Parathyroid adenoma (tissue), 2 donors: ENCODE results near the gene TAPBPL.
A peak's percentile ranks its signal among the peaks of the same experiment; 100 is the strongest.
"Not testable (repeated sequence)": the region's sequence is repeated elsewhere in the genome, so short reads cannot be mapped to it uniquely, and the experiment has no call there.

ENCODE experiments used
- H2AFZ ChIP-seq: fragments of 300-600 bp; sonication (generic); one replicate; pipeline ENCODE4 v1.7.0; 2017; ENCODE audit warnings: antibody characterized with exemption, mild to moderate bottlenecking
- H3K27ac ChIP-seq: fragments of 300-600 bp; sonication (generic); one replicate; pipeline ENCODE4 v1.7.0; 2017
- H3K27me3 ChIP-seq: fragments of 300-600 bp; sonication (generic); one replicate; pipeline ENCODE4 v1.7.0; 2017; ENCODE audit warnings: low read length; ENCODE audit not compliant: control insufficient read depth, insufficient read depth
- H3K36me3 ChIP-seq: fragments of 300-600 bp; sonication (generic); one replicate; pipeline ENCODE4 v1.7.0; 2017; ENCODE audit warnings: low read length; ENCODE audit not compliant: control insufficient read depth, insufficient read depth
- H3K4me1 ChIP-seq: fragments of 300-600 bp; sonication (generic); one replicate; pipeline ENCODE4 v1.7.0; 2017; ENCODE audit warnings: control low read depth
- H3K4me2 ChIP-seq: fragments of 300-600 bp; sonication (generic); one replicate; pipeline ENCODE4 v1.7.0; 2017; ENCODE audit warnings: low read length
- H3K4me3 ChIP-seq: fragments of 300-600 bp; sonication (generic); one replicate; pipeline ENCODE4 v1.7.0; 2017; ENCODE audit warnings: low read depth, low read length
- H3K79me2 ChIP-seq: fragments of 300-600 bp; sonication (generic); one replicate; pipeline ENCODE4 v1.7.0; 2017; ENCODE audit warnings: control low read depth
- H3K9ac ChIP-seq: fragments of 300-600 bp; sonication (generic); one replicate; pipeline ENCODE4 v1.7.0; 2017; ENCODE audit warnings: mild to moderate bottlenecking
- H3K9me3 ChIP-seq: fragments of 300-600 bp; sonication (generic); one replicate; pipeline ENCODE4 v1.7.0; 2017; ENCODE audit warnings: low read length; ENCODE audit not compliant: control insufficient read depth
- CTCF ChIP-seq: fragments of 300-600 bp; sonication (generic); IDR thresholded peaks from one replicate; pipeline ENCODE4 v1.7.0; 2017; ENCODE audit warnings: antibody characterized with exemption, mild to moderate bottlenecking
- donor health status: primary hyperparathyroidism.

The TAPBPL gene

GRCh38 chr12:6424866-6425265 is 27.0 kb upstream of the TAPBPL start:
- Histone ChIP-seq H3K9me3 (no peaks in the 10 kb centered on the region), H3K36me3 (no peaks in the 10 kb centered on the region), H2AFZ (peak overlapping the region; percentile 54), H3K4me2 (no peak overlapping the region), H3K4me3 (no peak overlapping the region), H3K27ac (peak overlapping the region; percentile 16), H3K4me1 (peaks cover 19% of the 10 kb centered on the region), H3K27me3 (no peaks in the 10 kb centered on the region), H3K9ac (no peak overlapping the region), H3K79me2 (no peaks in the 10 kb centered on the region)
- no peak for TF ChIP-seq CTCF

- no peak for TF ChIP-seq CTCF
- Histone ChIP-seq H3K36me3 (no peaks in the 10 kb centered on the region), H3K27me3 (no peaks in the 10 kb centered on the region), H3K9me3 (no peaks in the 10 kb centered on the region), H3K4me3 (no peak overlapping the region), H3K9ac (no peak overlapping the region), H3K4me2 (no peak overlapping the region), H3K27ac (no peak overlapping the region), H3K4me1 (peaks cover 19% of the 10 kb centered on the region), H2AFZ (peak overlapping the region; percentile 29), H3K79me2 (no peaks in the 10 kb centered on the region)
These were observed 26.0 kb upstream of the TAPBPL start for GRCh38 chr12:6425590-6426531.

GRCh38 chr12:6426882-6427671 is 24.8 kb upstream of the TAPBPL start:
- Histone ChIP-seq H3K4me3 (no peak overlapping the region), H3K27me3 (no peaks in the 10 kb centered on the region), H3K9ac (no peak overlapping the region)

GRCh38 chr12:6427796-6428195 is 24.0 kb upstream of the TAPBPL start:
- H3K36me3 ChIP-seq, H3K27ac ChIP-seq, H2AFZ ChIP-seq, H3K9me3 ChIP-seq, H3K9ac ChIP-seq, H3K4me2 ChIP-seq, H3K79me2 ChIP-seq, H3K4me3 ChIP-seq, H3K27me3 ChIP-seq: not testable (repeated sequence)
- H3K4me1 ChIP-seq, result peaks cover 19% of the 10 kb centered on the region

More at GRCh38 chr12:6426882-6427671, 24.8 kb upstream of the TAPBPL start:
- Histone ChIP-seq H3K9me3 (no peaks in the 10 kb centered on the region), H3K79me2 (no peaks in the 10 kb centered on the region), H3K4me1 (peaks cover 19% of the 10 kb centered on the region), H2AFZ (peak overlapping the region; percentile 76), H3K36me3 (no peaks in the 10 kb centered on the region), H3K27ac (no peak overlapping the region), H3K4me2 (no peak overlapping the region)
- no peak for TF ChIP-seq CTCF

- Histone ChIP-seq H3K36me3 (no peaks in the 10 kb centered on the region), H3K9me3 (no peaks in the 10 kb centered on the region), H3K4me2 (no peak overlapping the region), H3K79me2 (no peaks in the 10 kb centered on the region), H3K4me1 (peaks cover 18% of the 10 kb centered on the region), H3K9ac (no peak overlapping the region), H3K27me3 (no peaks in the 10 kb centered on the region), H3K27ac (no peak overlapping the region), H3K4me3 (no peak overlapping the region), H2AFZ (no peak overlapping the region)
- no peak for TF ChIP-seq CTCF
These were observed 23.5 kb upstream of the TAPBPL start for GRCh38 chr12:6428326-6428725.
